ENCODE results near the gene LAMC3.
"Not testable (repeated sequence)": the region's sequence is repeated elsewhere in the genome, so short reads cannot be mapped to it uniquely, and the experiment has no call there.

Gene LAMC3

DNA sequence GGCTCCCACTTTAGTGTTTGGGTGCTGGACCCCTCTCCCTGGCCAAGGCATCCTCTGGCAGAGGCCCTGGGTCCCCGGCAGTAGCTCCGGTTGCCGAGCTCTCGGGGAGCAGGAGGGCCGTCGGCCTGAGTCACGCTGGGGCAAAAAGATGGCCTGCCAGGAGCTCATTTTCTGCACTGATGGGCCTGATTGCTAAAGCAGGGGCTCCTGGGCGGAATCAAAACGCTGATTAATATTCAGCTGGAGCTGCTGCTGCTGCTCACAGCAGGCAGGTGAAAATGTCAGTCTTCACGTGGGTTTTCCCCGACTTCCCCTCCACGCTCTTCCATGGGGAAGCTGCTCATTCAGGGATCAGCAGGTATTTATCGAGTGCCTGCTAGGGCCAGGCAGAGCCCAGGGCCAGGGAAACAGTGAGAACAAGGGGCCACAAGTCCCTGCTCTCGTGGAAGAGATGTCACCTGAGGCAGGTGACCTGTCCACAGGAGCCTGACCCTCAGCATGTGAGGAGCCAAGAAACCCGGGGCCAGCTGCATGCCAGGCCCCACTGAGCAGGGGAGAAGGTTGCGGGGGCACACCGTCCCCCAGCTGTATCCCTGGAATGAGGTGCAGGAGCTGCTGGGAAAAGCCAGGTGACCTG lies 22.1 kb downstream of the LAMC3 start:
- no peak for DNase-seq

DNA sequence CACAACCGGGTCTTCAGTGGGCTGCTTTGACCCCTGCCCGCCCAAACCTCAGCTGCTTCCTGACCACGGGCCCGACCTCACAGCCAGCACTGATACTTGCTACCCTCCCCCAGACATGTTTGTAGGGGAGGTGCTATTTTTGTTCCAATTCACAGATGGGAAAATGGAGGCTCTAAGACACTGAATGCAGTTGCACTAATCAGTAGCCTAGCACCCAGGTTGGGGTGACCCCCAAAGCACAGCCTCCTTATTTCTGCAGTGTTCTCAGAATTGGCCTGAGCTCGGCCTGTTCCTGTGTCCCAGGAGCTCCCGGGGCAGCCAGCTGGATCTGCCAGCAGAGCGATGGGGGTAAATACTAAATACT lies 22.6 kb downstream of the LAMC3 start:
- no peak for DNase-seq

DNA sequence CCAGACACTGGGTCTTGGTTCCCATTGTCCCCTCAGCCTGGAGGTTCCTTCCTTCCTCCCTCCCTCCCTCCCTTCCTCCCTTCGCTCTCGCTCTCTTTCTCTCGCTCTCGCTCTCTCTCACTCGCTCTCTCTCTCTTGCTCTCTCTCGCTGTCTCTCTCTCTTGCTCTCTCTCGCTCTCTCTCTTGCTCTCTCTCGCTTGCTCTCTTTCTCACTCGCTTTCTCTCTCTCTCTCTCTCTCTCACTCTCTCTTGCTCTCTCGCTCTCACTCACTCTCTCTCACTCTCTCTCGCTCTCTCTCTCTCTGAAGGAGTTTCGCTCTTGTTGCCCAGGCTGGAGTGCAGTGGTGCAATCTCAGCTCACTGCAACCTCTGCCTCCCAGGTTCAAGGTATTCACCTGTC lies 23.4 kb downstream of the LAMC3 start:
- DNase-seq = no peak

DNA sequence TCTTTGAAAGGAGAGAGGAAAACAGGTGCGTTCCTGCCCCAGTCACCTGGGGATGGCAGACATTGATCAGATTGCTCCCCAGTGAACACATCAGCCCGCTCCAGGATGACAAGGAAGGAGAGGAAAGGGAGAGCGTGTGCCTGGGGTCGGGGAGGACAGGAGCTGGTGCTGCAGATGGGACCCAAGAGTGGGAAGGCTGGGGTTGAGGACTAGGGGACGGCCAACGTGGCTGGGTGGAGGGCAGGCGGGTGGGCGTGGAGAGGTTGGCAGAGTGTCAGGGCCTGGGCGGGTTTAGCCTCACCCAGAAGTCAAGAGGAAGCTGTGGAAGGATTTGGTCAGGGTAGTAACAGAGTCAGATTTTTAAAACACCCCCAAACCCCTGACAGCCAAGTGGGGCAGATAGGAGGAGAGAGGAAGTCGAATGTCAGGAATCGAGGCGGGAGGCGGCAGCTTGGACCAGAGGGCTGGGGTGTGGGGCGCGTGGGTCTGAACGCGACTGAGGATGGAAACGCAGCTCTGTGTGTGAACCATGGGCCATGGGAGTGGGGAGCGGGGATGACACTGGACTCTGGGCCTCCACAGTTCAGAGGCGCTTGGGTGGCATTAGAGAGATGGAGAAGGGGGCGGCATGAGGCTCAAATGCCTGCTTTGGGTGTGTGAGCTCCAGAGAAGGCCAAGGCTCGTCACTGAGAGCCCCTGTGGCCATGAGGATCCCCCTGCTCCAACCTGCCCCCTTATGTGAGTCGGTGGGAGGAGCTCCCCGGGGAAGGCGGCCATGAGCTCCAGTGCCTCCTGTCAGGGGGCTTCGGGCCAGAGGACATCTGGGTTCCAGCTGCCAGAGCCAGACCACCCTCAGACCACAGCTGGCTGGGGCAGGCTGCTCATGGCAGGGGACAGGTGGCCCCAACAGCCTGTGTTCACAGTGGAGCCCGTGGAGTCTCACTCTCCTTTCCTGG lies 24.6 kb downstream of the LAMC3 start:
- no peak for DNase-seq

DNA sequence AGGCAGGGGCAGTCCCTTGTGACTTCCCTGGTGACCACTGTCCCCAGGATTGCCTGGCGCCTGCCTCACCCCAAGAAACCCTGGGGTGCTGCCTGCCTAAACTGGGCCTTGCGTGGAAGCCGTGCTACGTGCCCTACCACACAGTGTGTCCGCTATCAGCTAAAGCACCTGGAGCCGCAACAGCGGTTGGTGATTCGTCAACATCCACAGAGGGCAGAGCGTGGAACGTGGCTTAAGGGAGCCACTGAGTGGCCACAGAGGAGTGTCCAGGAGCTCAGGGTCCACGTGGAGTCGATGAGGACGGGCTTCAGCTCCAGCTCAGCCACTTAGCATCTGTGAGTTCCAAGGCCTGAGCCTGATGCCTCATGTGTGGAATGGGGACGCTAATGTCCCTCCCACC lies 25.3 kb downstream of the LAMC3 start:
- DNase-seq = no peak

DNA sequence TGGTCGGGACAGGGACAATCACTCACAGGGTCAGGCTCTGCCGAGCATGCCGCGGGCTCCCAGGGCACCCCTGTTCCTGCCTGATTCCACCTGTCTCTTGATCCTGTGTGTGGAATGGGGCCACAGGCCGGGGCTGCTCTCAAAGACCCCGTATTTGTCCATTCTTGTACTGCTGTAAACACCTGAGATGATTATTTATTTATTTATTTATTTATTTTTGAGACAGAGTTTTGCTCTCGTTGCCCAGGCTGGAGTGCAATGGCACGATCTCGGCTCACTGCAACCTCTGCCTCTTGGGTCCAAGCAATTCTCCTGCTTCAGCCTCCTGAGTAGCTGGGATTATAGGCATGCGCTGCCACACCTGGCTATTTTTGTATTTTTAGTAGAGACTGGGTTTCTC lies 25.8 kb downstream of the LAMC3 start:
- not testable (repeated sequence) for DNase-seq

DNA sequence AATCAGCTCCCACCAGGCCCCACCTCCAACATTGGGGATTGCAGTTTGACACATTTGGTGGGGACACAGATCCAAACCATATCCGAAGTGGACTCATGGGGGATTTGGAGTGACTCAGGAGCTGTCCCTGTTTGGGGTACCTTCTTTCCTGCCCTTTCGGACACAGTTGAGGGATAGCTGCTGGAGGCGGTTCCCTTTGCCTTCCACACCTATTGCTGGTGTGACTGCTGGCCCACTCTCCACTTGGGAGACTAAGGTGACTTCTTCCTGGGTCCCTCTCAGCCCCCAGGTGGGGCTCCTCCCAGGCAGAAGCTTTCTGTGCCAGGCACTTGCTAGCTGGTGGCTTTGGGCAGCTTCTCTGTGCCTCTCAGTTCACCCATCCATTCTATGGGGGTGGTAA lies 26.6 kb downstream of the LAMC3 start:
- no peak for DNase-seq

DNA sequence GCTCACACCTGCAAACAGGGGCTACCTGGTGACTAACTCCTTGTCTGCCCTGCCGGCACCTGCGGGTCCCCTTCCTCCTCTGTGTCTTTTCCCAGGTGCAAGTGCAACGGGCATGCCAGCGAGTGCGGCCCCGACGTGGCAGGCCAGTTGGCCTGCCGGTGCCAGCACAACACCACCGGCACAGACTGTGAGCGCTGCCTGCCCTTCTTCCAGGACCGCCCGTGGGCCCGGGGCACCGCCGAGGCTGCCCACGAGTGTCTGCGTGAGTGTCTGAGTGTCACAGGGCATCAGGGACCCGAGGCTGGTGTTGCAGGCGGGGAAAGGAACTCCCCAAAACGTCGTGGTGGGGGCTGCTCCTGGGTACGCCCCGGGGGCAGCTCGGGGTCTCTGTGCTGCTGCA lies 27.1 kb downstream of the LAMC3 start:
- no peak for DNase-seq

DNA sequence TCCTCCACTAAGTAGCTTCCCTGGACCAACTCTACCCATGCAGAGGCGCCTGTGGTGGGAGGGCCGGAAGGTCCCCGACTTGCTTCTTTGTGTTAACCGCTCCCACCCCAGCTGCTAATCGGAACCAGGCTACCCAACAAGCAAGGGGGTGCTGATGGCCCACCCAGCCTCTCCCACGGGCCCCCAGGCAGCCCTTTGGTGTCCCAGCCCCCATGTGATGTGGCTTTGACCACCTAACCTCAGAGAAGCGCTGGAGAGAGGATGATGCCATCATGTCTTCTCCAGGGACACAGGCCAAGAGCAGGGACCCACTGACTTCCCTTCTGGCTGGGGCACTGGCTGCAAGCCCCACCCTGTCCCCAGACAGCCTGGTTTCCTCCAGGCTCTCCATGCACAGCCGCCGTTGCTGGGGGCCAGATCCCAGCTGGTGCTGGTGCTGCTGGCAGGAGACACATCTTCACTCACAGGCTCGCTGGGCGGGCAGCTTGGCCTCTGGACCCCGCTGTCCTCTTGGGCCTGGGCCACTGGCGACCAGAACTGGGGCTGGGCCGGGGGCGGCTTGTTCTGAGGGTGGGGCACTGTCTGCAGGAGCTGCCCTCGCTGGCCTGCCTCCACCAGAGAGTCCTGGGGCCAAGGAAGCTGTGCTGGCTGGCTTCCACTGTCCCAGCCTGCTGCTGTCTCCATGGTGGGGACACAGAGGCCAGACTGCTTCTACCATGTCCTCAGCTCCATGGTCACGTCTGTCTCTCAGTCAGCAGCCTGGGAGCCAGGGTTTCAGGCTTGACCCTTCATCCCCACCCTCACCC lies 27.8 kb downstream of the LAMC3 start:
- no peak for DNase-seq

DNA sequence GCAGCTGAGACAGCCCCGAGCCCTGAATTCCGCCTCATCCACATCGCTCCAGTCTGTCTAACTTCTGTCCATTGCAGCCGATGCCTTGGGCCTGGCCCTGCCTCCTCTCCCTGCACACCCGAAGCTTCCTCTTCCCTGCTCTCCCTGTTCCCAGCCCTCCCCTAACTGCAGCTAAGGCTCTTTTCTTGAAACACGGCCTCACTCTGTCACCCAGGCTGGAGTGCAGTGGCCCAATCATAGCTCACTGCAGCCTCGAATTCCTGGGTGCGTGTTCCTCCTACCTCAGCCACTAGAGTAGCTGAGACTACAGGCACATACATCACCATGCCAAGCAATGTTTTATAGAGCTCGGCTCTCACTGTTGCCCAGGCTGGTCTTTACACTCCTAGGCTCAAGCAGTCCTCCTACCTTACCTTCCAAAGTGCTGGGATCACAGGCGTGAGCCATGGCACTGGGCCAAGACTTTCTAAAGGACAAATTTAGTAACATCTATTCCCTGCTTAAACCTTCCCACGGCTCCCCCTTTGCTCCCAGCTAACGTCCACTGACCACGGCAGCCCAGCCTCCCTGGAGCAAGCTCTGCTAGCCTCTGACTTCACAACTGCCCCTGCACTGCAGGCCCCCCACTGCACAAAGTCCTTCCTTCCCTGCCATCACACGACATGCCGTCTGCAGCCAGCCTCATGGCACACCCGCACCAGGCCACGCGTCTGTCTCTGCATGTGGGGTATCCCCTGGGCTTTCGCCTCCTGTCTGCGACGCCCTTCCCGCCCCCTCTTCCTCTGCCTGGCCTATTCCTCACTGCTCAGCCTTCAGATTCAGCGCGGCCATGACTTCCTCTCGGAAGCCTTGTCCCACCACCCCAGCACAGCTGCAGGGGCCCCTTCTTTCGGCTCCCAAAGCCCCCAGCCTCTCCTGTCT lies 28.6 kb downstream of the LAMC3 start:
- no peak for DNase-seq

DNA sequence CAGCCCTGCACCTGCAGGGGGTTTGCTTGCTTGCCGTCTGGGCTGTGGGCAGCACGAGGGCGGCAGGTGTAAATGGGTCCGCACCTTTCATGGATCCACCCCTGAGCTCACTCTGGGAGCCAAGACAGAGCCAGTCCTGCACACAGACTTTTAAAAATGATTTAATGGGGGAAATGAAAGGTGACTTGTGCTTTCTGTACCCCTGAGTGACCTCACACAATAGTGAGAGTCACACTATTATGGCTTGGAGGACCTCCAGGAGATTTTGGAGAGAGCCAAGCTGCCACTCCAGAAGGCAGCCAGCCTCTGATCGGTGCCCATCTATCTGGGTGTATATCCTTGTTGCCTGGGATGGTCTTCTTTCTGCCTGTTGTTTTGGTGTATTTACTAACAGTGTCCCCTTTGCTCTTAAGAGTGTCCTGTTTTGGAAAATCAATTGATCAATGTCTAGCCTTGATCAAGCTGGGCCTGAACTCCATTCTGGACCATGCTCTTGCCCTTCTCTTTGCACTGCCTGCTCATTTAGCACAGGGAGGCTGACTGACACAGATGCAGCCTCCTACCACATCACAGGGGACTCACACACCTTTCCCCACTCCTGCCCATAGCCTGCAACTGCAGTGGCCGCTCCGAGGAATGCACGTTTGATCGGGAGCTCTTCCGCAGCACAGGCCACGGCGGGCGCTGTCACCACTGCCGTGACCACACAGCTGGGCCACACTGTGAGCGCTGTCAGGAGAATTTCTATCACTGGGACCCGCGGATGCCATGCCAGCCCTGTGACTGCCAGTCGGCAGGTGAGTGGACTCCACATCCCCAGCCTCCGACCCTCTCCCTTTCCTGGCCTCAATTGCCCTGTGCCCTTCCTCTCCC lies 29.5 kb downstream of the LAMC3 start:
- DNase-seq = no peak

DNA sequence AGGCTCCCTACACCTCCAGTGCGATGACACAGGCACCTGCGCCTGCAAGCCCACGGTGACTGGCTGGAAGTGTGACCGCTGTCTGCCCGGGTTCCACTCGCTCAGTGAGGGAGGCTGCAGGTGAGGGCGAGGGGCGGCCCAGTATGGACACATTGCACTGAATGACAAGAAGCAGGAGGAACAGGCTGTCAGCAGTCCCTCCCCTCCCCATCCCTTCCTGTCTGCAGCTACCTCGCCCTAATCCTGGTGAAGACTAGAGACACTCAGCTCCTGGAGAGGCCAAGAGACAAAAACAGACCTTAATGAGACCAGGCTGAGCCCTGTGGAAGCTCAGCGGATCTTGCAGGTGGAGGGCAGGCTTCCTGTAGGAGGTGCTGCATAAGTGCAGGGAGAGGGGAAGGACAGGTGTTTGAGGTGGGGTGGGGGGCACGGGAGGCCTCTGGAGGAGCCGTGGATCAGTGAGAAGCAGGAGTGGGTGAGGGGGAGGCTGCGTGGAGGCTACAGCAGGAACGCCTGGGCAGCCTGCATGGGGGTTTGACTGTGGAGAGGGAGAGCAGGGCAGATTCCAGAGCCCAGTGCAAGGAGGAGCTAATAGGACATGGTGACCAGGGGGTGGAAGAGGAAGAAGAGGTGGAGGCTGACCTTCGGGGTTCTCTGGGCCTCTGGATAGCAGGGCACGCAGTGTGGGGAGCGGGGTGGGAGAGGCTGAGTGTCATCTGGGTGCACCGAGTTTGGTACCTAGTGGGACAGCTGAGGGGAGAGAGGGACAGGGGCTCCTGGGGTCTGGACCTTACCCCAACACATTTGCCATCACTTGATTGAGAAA lies 30.4 kb downstream of the LAMC3 start:
- DNase-seq = no peak

DNA sequence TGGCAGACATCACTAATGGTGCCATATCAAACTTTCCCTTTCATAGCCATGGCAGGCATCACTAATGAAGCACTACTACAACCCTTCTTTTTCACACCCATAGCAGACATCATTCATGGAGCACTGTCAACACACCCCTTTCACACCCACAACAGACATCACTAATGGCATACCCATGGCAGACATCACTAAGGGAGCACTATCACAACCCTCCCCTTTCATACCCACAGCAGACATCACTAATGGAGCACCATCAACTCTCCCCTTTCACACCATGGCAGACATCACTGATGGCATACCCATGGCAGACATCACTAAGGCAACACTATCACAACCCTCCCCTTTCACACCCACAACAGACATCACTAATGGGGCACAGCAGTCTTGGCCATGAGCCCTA lies 33.7 kb downstream of the LAMC3 start:
- DNase-seq = no peak

DNA sequence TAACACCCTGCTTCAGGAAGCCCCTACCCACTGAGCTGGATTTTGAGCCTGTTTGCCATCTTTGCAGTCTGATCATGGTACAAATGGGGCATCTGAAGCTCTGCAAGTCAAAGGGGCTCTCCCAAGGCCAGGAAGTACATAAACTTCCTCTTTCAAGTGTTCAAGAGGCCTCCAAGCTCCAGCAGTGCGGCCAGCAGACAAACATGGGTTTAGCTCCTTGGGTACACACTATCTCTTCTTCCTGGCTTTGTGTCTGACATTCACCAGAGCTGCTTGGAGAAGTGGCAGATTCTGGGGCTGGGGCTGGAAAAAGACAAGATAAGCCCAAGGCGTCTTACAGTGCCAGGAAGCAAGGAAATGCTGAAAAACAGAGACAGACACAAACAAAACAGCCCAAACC lies 34.1 kb downstream of the LAMC3 start:
- no peak for DNase-seq

DNA sequence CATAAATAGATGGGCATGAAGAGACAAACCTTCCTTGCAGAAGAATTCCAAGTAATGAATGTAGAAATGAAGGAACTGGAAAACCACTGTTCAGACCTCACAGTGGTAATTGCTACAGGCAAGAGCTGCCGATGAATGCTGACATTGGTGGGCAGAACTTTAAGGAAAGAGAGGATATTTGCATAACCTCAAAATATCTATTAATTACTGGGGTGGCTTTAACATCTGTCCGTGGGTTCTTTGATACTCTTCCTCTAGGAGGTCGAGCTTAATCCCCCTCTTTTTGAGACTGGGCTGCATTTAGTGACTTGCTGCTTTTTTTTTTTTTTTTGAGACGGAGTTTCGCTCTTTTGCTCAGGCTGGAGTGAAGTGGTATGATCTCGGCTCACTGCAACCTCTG lies 34.7 kb downstream of the LAMC3 start:
- DNase-seq = no peak

DNA sequence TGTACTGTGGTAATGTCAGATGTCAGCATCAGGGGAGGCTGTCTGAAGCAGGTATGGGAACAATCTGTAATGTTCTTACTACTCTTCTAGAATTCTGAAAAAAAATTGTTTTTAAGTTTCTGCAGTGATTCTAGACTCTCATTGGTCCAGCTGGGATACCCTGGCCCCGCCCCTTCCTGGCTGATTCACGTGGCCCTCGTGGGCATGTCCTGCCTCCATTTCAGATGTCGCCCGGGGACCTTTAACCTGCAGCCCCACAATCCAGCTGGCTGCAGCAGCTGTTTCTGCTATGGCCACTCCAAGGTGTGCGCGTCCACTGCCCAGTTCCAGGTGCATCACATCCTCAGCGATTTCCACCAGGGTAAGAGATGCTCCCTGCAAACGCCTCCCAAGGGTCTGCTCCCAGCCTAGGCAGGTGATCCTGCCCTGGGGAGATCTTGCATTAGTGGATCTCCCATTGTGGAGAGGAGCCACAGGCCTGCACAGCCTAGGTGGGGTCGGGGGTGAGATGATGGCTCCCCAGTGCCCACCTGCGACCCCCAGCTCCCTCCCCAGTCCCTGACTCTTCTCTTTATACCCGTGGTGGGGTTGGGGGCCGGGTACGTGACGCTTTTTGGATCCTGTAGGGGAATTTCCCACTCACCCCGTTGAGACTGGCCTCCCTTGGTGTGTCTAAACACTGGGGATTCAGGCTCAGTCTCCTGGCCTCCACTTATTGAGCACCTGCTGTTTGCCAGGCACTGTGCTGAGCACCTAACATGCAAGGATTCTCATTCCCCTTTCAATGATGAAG lies 36.5 kb downstream of the LAMC3 start:
- no peak for DNase-seq

DNA sequence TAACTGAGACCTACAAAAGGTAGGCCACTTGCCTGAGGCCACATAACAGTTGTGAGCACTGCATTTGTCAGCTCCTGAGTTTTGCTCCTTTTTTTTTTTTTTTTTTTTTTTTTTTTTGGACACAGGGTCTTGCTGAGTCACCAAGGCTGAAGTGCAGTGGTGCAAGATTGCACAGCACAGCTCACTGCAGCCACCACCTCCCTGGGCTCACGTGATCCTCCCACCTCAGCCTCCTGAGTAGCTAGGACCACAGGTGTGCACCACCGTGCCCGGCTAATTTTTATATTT lies 37.1 kb downstream of the LAMC3 start:
- DNase-seq = no peak

DNA sequence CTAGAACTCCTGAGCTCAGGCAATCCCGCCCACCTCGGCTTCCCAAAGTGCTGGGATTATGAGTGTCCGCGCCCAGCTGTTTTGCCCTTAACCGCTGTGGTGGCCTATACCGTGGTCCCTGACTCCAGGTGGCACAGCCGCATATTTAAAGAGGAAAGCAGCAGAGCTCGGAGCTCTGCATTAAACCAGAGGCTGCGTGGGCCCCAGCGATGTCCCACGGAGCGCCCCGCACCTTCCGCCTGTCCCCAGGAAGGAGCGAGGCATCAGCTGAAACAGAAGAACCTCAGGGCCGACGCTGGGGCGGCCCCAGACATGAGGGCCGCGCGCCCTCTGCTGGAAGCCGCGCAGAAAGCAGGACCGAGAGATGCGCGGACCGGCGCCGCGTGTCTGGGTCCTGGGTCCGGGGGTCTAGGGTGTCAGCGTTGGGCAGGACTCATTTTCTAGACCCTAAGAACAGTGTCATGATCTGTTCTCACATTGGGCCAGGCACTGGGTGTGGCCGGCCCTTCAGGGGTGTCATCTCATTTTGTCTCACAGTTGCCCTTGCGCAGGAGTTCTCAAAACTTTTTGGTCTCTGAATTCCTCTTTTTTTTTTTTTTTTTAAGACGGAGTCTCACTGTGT lies 37.7 kb downstream of the LAMC3 start:
- peak; percentile 88 for DNase-seq

DNA sequence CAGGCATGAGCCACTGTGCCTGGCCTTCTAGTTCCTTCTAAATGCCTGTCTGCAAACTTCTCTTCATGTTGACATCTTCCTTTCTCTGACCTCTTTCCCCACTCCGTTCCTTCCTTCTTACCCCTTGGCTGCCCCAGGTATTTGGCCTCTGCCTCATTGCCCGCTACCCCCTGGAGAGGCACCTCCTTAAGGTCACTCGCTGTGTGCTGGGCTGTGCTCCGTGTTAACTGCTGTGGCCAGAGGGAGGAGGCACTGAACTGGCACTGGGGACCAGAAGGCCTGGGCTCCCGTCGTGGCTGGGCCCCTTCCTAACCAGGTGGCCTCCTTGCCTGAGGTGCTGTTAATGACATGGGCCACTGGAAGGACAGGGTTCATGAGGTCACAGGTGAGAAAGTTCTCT lies 39.4 kb downstream of the LAMC3 start:
- no peak for DNase-seq

DNA sequence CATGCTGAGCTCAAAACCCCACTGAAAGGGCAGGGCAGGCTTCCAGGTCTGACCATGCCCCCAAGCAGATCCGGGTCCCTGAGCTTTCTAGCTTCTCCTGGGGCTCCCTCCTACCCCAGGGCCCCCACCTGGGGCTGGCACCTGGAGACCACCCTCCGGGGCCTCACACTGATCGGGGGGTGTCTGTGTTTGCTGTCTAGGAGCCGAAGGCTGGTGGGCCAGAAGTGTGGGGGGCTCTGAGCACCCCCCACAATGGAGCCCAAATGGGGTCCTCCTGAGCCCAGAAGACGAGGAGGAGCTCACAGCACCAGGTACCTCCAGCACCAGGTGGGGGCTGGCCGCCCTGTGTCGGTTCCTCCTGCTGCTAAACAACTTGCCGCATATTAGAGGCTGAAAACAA lies 39.8 kb downstream of the LAMC3 start:
- DNase-seq = no peak
